ELR (cell line): ENCODE measurements around the gene TGM1.
"Not testable (repeated sequence)": the region's sequence is repeated elsewhere in the genome, so short reads cannot be mapped to it uniquely, and the experiment has no call there.

Source experiments
- DNase-seq: peaks from one replicate; pipeline ENCODE4 v3.0.0-alpha.2; 2015; ENCODE audit warnings: low read depth

The TGM1 gene

GRCh38 chr14:24254630-24255392 lies 8.2 kb downstream of the TGM1 start:
- DNase-seq = no peak

GRCh38 chr14:24253936-24254335 lies 9.0 kb downstream of the TGM1 start:
- no peak for DNase-seq

- DNase-seq = no peak
Observed at GRCh38 chr14:24252289-24253124, 10.5 kb downstream of the TGM1 start.

GRCh38 chr14:24251880-24252288 lies 11.1 kb downstream of the TGM1 start:
- DNase-seq = peak; percentile 73

GRCh38 chr14:24250354-24250753 lies 12.6 kb downstream of the TGM1 start:
- DNase-seq = no peak

- no peak for DNase-seq
Observed at GRCh38 chr14:24249230-24250021, 13.6 kb downstream of the TGM1 start.

GRCh38 chr14:24247422-24247821 lies 15.6 kb downstream of the TGM1 start:
- no peak for DNase-seq

GRCh38 chr14:24246765-24247212 lies 16.2 kb downstream of the TGM1 start:
- DNase-seq = peak; percentile 41

- not testable (repeated sequence) for DNase-seq
Observed at GRCh38 chr14:24245350-24245749, 17.6 kb downstream of the TGM1 start.

GRCh38 chr14:24243336-24243836 lies 19.6 kb downstream of the TGM1 start:
- DNase-seq = peak; percentile 49

- peak; percentile 95 for DNase-seq
Observed at GRCh38 chr14:24241829-24242443, 21.0 kb downstream of the TGM1 start.

- no peak for DNase-seq
Observed at GRCh38 chr14:24240110-24240918, 22.7 kb downstream of the TGM1 start.

- DNase-seq = peak; percentile 61
Observed at GRCh38 chr14:24238527-24239037, 24.4 kb downstream of the TGM1 start.

- peak; percentile 36 for DNase-seq
Observed at GRCh38 chr14:24238123-24238522, 24.9 kb downstream of the TGM1 start.

GRCh38 chr14:24237463-24237955 lies 25.5 kb downstream of the TGM1 start:
- DNase-seq = peak; percentile 55

- DNase-seq = no peak
Observed at GRCh38 chr14:24236689-24237462, 26.1 kb downstream of the TGM1 start.

- DNase-seq = no peak
Observed at GRCh38 chr14:24235804-24236688, 26.9 kb downstream of the TGM1 start.
